K562 (cell line): ENCODE results near the gene GNAZ. TPM values are rescaled to one million over a fixed set of nuclear protein-coding genes. Genes with fewer than 3 reads are reported as not detected.

ENCODE experiments used
- ATF1 ChIP-seq, 2 experiments: fragments of 450-650 bp in 1 of 2; IDR thresholded peaks; 2 replicates each; pipeline ENCODE4 v1.6.1; 2016; ENCODE audit warnings: missing compliant biosample characterization in 1 of 2, missing genetic modification characterization in 1 of 2
- CBFA2T2 ChIP-seq: fragments of 450-650 bp; conservative IDR thresholded peaks from 2 replicates; pipeline ENCODE4 v1.6.1; 2017; ENCODE audit warnings: mild to moderate bottlenecking
- NFRKB ChIP-seq: fragments of 450-650 bp; IDR thresholded peaks from 2 replicates; pipeline ENCODE4 v1.6.1; 2016; ENCODE audit warnings: low read depth
- POLR2G ChIP-seq: fragments of 200-400 bp; formaldehyde crosslinking; IDR thresholded peaks from 2 replicates; pipeline ENCODE4 v1.6.1; 2017; ENCODE audit warnings: low read depth, mild to moderate bottlenecking, antibody characterized with exemption, low read length, moderate library complexity
- SUPT5H ChIP-seq: fragments of 450-650 bp; IDR thresholded peaks from 2 replicates; pipeline ENCODE4 v1.6.1; 2016
- polyA plus RNA-seq, 8 experiments: library from polyadenylated mRNA; depleted of rRNA in 4 of 8; stranded (reverse) in 5 of 8; unstranded in 3 of 8; fragments of >200 nt; fragmentation: Nextera tagmentation in 2 of 8; fragmentation: Illumina TruSeq in 1 of 8; extraction: Ambion mirVana in 2 of 8; extraction: Trizol in 1 of 8; gene quantifications; 2 replicates each; pipeline versions ENCODE4 v1.2.1 to v1.2.3, GENCODE V29; 2011 to 2014; ENCODE audit warnings: inconsistent platforms in 1 of 8, missing spikeins in 1 of 8
- total RNA-seq, 7 experiments: library from RNA; depleted of rRNA in 6 of 7; stranded (reverse); fragments of >200 nt in 6 of 7; fragmentation: Illumina TruSeq in 2 of 7; extraction: Trizol in 2 of 7; gene quantifications; 2 replicates each; pipeline versions ENCODE4 v1.2.1 to v1.2.3, GENCODE V29; 2011 to 2021; ENCODE audit warnings: low replicate concordance in 1 of 7
- TF ChIP-seq, protein P1 (sequence below): sonication (generic); formaldehyde crosslinking; IDR thresholded peaks from 2 replicates; pipeline ENCODE4 v1.8.0; 2022; ENCODE audit warnings: mild to moderate bottlenecking, missing genetic modification reagents
- TF ChIP-seq, protein P2 (sequence below), 2 experiments: fragments of 200-800 bp in 1 of 2; sonication (Bioruptor generic) in 1 of 2; sonication (generic) in 1 of 2; formaldehyde crosslinking in 1 of 2; IDR thresholded peaks in 1 of 2; conservative IDR thresholded peaks in 1 of 2; 2 replicates each; pipeline versions ENCODE4 v1.5.0 to v1.6.1; 2016 to 2020; ENCODE audit warnings: missing compliant biosample characterization in 1 of 2, missing genetic modification characterization in 1 of 2, missing genetic modification reagents in 1 of 2
- TF ChIP-seq, protein P3 (sequence below), 2 experiments: fragments of 450-650 bp in 1 of 2; sonication (generic) in 1 of 2; formaldehyde crosslinking in 1 of 2; IDR thresholded peaks; 2 replicates each; pipeline versions ENCODE4 v1.7.1 to v1.9.0; 2016 to 2022; ENCODE audit warnings: inconsistent platforms in 1 of 2, mild to moderate bottlenecking in 1 of 2, missing genetic modification reagents in 1 of 2
- TF ChIP-seq, protein P4 (sequence below): fragments of 450-650 bp; IDR thresholded peaks from 2 replicates; pipeline ENCODE4 v1.7.0; 2016; ENCODE audit warnings: borderline replicate concordance

The GNAZ gene
- total and polyA plus RNA-seq, 9 of the 15 experiments (the other 6 are each of a cell fraction or from before 2014, with no cell fraction given), result 0.04 to 0.22 (median 0.13) TPM; not detected in 3

DNA sequence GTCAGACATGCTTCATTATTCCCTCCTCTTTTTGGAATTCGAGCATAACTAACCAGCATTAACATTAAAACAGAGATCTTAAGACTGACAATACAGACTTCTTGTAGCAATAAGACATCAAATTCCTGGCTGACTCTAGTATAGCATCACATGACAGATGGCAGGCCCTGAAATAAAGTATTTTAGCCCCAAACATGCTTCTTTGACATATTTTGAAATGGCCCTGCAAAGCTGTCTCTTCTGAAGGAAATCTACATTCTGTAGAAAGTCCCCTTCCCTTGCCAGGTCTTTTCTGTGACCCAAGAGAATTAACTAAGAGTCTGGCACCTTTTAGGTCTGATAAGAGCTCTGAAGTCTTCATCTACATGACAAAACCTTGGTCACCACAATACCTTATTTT, 38.5 kb upstream of the GNAZ start (continued):
- TF ChIP-seq, protein P1, sequence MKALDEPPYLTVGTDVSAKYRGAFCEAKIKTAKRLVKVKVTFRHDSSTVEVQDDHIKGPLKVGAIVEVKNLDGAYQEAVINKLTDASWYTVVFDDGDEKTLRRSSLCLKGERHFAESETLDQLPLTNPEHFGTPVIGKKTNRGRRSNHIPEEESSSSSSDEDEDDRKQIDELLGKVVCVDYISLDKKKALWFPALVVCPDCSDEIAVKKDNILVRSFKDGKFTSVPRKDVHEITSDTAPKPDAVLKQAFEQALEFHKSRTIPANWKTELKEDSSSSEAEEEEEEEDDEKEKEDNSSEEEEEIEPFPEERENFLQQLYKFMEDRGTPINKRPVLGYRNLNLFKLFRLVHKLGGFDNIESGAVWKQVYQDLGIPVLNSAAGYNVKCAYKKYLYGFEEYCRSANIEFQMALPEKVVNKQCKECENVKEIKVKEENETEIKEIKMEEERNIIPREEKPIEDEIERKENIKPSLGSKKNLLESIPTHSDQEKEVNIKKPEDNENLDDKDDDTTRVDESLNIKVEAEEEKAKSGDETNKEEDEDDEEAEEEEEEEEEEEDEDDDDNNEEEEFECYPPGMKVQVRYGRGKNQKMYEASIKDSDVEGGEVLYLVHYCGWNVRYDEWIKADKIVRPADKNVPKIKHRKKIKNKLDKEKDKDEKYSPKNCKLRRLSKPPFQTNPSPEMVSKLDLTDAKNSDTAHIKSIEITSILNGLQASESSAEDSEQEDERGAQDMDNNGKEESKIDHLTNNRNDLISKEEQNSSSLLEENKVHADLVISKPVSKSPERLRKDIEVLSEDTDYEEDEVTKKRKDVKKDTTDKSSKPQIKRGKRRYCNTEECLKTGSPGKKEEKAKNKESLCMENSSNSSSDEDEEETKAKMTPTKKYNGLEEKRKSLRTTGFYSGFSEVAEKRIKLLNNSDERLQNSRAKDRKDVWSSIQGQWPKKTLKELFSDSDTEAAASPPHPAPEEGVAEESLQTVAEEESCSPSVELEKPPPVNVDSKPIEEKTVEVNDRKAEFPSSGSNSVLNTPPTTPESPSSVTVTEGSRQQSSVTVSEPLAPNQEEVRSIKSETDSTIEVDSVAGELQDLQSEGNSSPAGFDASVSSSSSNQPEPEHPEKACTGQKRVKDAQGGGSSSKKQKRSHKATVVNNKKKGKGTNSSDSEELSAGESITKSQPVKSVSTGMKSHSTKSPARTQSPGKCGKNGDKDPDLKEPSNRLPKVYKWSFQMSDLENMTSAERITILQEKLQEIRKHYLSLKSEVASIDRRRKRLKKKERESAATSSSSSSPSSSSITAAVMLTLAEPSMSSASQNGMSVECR, result 0 out of 2 replicates have a peak, but pooled peaks have one; percentile 35
- no peak for TF ChIP-seq NFRKB
- no peak for TF ChIP-seq ATF1 (CRISPR knock-in tag; IDR thresholded peaks at IDR 0.05)
- TF ChIP-seq ATF1 (tag; IDR thresholded peaks at IDR 0.05), result no peak
- TF ChIP-seq SUPT5H, result no peak
- 0 out of 2 replicates have a peak, but pooled peaks have one; percentile 2 for TF ChIP-seq CBFA2T2
- TF ChIP-seq POLR2G, result no peak
- TF ChIP-seq, protein P2, sequence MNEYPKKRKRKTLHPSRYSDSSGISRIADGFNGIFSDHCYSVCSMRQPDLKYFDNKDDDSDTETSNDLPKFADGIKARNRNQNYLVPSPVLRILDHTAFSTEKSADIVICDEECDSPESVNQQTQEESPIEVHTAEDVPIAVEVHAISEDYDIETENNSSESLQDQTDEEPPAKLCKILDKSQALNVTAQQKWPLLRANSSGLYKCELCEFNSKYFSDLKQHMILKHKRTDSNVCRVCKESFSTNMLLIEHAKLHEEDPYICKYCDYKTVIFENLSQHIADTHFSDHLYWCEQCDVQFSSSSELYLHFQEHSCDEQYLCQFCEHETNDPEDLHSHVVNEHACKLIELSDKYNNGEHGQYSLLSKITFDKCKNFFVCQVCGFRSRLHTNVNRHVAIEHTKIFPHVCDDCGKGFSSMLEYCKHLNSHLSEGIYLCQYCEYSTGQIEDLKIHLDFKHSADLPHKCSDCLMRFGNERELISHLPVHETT (CRISPR knock-in tag; conservative IDR thresholded peaks at IDR 0.05 in 1 of 2, IDR thresholded peaks at IDR 0.05 in 1 of 2), result 0 out of 4 replicates have a peak, but pooled peaks of 1 of the 2 experiments have one; percentile 69
- TF ChIP-seq, protein P3, sequence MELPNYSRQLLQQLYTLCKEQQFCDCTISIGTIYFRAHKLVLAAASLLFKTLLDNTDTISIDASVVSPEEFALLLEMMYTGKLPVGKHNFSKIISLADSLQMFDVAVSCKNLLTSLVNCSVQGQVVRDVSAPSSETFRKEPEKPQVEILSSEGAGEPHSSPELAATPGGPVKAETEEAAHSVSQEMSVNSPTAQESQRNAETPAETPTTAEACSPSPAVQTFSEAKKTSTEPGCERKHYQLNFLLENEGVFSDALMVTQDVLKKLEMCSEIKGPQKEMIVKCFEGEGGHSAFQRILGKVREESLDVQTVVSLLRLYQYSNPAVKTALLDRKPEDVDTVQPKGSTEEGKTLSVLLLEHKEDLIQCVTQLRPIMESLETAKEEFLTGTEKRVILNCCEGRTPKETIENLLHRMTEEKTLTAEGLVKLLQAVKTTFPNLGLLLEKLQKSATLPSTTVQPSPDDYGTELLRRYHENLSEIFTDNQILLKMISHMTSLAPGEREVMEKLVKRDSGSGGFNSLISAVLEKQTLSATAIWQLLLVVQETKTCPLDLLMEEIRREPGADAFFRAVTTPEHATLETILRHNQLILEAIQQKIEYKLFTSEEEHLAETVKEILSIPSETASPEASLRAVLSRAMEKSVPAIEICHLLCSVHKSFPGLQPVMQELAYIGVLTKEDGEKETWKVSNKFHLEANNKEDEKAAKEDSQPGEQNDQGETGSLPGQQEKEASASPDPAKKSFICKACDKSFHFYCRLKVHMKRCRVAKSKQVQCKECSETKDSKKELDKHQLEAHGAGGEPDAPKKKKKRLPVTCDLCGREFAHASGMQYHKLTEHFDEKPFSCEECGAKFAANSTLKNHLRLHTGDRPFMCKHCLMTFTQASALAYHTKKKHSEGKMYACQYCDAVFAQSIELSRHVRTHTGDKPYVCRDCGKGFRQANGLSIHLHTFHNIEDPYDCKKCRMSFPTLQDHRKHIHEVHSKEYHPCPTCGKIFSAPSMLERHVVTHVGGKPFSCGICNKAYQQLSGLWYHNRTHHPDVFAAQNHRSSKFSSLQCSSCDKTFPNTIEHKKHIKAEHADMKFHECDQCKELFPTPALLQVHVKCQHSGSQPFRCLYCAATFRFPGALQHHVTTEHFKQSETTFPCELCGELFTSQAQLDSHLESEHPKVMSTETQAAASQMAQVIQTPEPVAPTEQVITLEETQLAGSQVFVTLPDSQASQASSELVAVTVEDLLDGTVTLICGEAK (IDR thresholded peaks at IDR 0.05), result no peak
- TF ChIP-seq, protein P3 (CRISPR knock-in tag; IDR thresholded peaks at IDR 0.05), result no peak
- TF ChIP-seq, protein P4, sequence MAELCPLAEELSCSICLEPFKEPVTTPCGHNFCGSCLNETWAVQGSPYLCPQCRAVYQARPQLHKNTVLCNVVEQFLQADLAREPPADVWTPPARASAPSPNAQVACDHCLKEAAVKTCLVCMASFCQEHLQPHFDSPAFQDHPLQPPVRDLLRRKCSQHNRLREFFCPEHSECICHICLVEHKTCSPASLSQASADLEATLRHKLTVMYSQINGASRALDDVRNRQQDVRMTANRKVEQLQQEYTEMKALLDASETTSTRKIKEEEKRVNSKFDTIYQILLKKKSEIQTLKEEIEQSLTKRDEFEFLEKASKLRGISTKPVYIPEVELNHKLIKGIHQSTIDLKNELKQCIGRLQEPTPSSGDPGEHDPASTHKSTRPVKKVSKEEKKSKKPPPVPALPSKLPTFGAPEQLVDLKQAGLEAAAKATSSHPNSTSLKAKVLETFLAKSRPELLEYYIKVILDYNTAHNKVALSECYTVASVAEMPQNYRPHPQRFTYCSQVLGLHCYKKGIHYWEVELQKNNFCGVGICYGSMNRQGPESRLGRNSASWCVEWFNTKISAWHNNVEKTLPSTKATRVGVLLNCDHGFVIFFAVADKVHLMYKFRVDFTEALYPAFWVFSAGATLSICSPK, result no peak
